ENCODE data around the gene SLC22A17. TPM values are rescaled to one million over a fixed set of nuclear protein-coding genes. Genes with fewer than 3 reads are reported as not detected.

SLC22A17 gene
- total and polyA plus RNA-seq, 7 donors, result 0.60 to 38.8 (median 18.1) TPM

DNA sequence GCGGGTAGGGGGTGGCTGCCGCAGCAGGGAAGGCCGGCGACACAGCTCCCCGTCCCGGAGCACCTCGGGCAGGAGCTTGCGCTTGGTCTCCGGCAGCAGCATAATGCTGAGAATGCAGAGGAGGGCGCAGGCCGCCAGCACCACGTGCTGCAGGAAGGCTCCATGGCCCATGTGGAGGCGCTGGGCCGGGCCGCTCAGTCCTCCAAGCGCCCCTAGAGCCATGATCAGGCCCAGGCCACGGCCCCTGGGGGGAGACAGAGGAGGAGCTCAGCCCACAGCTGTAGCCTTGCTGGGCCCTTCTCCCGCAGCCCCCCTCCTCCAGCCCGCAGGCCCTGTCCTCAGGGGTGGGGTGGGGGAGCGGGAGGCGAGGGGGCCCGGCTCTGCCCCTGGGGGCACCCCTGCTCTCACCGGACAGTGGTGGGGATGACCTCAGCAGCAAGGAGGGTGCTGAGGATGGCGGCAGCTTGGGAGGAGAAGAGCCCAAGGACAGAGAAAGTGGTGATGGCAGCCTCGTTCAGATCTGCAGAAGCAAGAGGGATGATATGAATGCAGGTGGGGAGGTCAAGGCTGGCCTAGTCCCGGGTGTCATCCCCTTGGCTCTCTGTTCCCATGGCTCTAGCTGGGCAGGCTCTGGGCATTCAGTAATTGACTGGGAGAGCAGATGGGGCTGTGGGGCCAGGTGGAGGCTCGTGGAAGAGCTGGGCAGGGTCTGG is 5.8 kb downstream of the SLC22A17 start:
- H3K27ac ChIP-seq, result no peak overlapping the region
- H3K27me3 ChIP-seq, result no peaks in the 10 kb centered on the region
- 88% methylated on average over 27 of the region's 27 CpGs for WGBS, 2 donors
- intact Hi-C loops (cut with DNase I), result no loop called here
- H3K4me3 ChIP-seq, result no peak overlapping the region
- no peak for DNase-seq
- peaks cover 0 to 5% (median 4%) of the 10 kb centered on the region in 4 donors for H3K4me1 ChIP-seq
- no peaks in the 10 kb centered on the region for H3K36me3 ChIP-seq
- TF ChIP-seq POLR2A (IDR thresholded peaks at IDR 0.05) (no peak), EP300 (IDR thresholded peaks at IDR 0.05) (no peak), POLR2AphosphoS5 (IDR thresholded peaks at IDR 0.05) (no peak)
- TF ChIP-seq, protein P1, sequence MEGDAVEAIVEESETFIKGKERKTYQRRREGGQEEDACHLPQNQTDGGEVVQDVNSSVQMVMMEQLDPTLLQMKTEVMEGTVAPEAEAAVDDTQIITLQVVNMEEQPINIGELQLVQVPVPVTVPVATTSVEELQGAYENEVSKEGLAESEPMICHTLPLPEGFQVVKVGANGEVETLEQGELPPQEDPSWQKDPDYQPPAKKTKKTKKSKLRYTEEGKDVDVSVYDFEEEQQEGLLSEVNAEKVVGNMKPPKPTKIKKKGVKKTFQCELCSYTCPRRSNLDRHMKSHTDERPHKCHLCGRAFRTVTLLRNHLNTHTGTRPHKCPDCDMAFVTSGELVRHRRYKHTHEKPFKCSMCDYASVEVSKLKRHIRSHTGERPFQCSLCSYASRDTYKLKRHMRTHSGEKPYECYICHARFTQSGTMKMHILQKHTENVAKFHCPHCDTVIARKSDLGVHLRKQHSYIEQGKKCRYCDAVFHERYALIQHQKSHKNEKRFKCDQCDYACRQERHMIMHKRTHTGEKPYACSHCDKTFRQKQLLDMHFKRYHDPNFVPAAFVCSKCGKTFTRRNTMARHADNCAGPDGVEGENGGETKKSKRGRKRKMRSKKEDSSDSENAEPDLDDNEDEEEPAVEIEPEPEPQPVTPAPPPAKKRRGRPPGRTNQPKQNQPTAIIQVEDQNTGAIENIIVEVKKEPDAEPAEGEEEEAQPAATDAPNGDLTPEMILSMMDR (IDR thresholded peaks at IDR 0.05), result no peak
- no peaks in the 10 kb centered on the region for H3K9me3 ChIP-seq

DNA sequence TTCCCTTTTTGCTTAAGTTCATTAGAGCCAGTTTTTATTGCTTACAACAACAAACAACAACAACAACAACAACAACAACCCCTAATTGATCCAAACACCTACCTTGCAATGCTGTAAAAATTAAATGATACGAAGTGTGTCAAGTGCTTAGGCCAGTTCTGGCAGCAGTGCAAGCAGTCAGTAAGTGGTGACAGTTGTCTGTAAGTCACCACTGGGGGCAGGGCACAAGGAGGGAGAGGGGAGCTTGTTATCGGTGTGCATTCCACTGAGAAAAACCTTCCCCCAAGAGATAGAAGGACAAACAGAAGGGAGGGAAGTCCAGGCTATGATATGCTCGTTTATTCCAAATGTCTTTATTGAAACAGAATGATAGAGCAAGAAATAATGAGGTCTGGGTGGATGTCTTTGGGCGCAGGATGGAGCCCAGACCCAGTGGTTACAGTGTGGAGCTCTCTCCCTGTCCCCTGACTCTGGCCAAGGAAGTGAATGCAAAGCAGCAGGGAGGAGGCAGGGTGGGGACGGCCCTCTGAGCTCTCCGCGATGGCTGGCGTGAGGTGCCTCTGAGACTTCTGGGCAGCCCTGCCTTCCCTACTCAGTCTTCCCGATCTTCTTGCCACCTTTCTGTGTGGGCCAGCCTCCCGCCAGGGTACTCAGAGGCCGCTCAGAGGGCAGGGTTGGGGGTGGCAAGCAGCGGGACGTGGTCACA is 6.5 kb downstream of the SLC22A17 start:
- Histone ChIP-seq H3K4me1 (no peaks in the 10 kb centered on the region), H3K4me3 (no peak overlapping the region), H3K27ac (no peak overlapping the region), H3K36me3 (no peaks in the 10 kb centered on the region), H3K27me3 (no peaks in the 10 kb centered on the region), H3K9me3 (no peaks in the 10 kb centered on the region)
- no peak for TF ChIP-seq POLR2AphosphoS5 (IDR thresholded peaks at IDR 0.05)
- TF ChIP-seq, protein P1 (IDR thresholded peaks at IDR 0.05), result no peak
- no peak for TF ChIP-seq EP300 (IDR thresholded peaks at IDR 0.05)
- no peak for TF ChIP-seq POLR2A (IDR thresholded peaks at IDR 0.05)
- WGBS, 2 donors, result 75 to 86% methylated on average over 13 of the region's 13 CpGs
- intact Hi-C loops (cut with DNase I), result no loop called here
- DNase-seq, result no peak

DNA sequence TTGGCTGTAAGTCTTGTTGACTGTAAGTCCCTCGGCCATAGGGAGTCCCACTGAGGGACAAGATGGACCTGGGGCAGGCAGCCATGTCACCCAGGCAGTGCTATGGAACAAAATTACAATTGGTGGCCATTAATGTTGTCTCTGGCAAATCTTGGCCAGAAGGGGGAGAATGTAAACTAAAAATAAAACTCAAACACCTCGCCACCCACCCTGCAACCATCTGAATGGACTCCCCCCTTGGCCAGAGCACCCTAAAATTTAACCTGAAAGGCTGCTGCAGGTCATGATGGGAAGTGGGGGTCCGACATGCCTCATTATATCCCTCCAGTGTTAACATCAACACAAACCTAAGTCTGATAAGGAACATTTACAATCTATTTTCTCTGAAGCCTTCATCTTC is 8.2 kb downstream of the SLC22A17 start:
- Histone ChIP-seq H3K27me3 (no peaks in the 10 kb centered on the region), H3K36me3 (no peaks in the 10 kb centered on the region), H3K9me3 (no peaks in the 10 kb centered on the region), H3K4me3 (no peak overlapping the region), H3K4me1 (no peaks in the 10 kb centered on the region), H3K27ac (no peak overlapping the region)
- intact Hi-C loops (cut with DNase I), result no loop called here
- 62 to 68% methylated on average over 3 of the region's 3 CpGs for WGBS, 2 donors
- no peak for DNase-seq
- TF ChIP-seq EP300 (IDR thresholded peaks at IDR 0.05), result no peak
- TF ChIP-seq, protein P1 (IDR thresholded peaks at IDR 0.05), result no peak

- H3K4me1 ChIP-seq, result no peaks in the 10 kb centered on the region
- no peaks in the 10 kb centered on the region for H3K9me3 ChIP-seq
- TF ChIP-seq POLR2A (IDR thresholded peaks at IDR 0.05), result no peak
- TF ChIP-seq POLR2AphosphoS5 (IDR thresholded peaks at IDR 0.05), result no peak
- no peak for TF ChIP-seq EP300 (IDR thresholded peaks at IDR 0.05)
- TF ChIP-seq, protein P1 (IDR thresholded peaks at IDR 0.05), result no peak
- no peak for DNase-seq
- H3K27ac ChIP-seq, result no peak overlapping the region
- no peaks in the 10 kb centered on the region for H3K27me3 ChIP-seq
- intact Hi-C loops (cut with DNase I), result no loop called here
- H3K36me3 ChIP-seq, result no peaks in the 10 kb centered on the region
- WGBS, 2 donors, result 73 to 96% methylated on average over 1 of the region's 1 CpG
- no peak overlapping the region for H3K4me3 ChIP-seq
Measured at GRCh38 chr14:23339506-23340268, 13.0 kb downstream of the SLC22A17 start.

All from sigmoid colon (tissue), 7 donors.